HG02973 (cell line): Measurements from ENCODE around the gene DCLK1.

ENCODE experiments used
- ATAC-seq: cut with Tn5 transposase; IDR thresholded peaks from one replicate; pipeline ENCODE4 v1.9.1; 2021; ENCODE audit warnings: moderate library complexity; ENCODE audit not compliant: unreplicated experiment

The DCLK1 gene

DNA sequence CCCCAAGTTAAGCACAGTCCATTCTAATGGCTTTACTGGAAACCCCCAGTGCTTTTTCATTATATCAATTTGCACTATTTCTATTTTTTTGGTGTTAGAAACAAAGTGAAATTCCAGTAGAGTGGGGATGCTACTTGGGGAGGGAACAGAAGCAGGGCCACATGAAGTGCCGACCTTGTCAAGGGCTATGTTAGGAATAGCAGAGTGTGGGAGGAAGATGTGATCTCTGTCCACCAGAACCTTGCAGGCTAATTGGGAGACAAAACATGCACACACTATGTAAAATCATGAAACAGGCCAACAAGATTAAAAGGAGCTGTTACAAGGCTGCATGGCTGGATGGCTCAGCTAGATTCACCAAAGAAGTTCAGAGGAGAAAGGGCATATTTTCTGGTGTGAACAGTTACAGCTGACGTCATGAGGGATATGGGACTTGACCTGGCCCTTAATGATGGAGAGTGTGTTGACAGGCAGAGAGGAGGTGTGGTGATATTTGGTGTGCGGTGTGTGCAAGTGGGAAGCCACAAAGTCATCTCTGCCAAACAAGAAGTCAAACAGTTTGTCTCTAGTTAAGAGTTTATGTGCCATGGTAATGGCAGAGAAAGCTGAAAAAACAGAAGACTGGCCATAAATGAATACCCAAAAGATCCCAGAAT, 336.3 kb downstream of the DCLK1 start:
- no peak for ATAC-seq

DNA sequence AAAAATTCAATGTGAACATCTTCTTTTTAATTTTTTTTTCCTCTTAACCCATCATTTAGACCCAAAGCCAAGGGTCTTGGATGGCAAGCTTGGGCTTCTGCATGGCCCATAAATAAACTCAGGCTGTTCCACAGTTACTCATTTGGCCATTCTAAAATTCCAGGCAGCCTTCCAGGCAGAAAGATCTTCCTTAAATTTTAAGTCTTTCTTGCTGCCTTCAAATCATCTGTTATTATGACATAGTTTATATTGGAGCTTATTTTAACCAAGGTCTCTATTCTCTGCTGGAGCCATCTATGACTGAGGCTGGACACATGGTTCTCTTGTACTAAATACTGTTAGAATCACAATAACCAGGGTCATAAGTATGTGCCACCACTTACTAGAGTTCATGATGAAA, 337.4 kb downstream of the DCLK1 start:
- ATAC-seq = no peak

DNA sequence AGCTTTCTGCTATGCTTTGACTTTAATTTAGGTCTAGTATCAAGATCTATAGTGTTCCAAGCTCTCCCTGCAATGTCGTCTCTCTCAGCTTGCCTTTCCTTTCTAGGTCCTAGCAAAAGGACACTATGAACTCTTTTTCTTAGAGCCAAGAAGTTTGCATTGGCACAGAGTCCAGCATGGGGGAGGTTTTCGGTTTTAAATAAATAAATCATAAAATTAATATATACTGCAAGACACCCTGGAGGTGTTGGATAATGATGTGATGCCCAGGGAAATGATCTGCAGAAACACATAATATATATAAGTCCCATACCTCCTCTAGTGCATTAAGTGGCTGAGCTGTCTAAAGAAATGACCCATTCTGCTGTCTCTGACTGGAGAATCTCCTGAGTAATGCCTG, 338.3 kb downstream of the DCLK1 start:
- no peak for ATAC-seq

DNA sequence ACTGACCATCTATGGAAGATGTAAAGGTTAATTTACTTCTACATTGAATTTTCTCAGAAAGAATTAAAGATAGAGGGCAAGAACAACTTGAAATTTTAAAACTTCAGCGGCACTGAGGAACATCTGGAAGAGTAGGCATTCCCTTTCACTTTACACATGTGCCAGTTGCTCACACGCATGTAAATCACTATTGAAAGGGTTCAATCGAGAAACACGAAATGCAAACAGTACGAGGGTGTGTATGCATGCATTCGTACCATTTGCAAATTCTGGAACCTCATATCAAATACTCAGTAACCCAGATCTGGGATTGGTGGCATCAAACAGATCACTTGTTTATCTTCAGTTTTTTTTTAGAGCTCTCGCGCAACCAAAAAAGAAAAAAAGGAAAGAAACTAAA, 339.2 kb downstream of the DCLK1 start:
- no peak for ATAC-seq

DNA sequence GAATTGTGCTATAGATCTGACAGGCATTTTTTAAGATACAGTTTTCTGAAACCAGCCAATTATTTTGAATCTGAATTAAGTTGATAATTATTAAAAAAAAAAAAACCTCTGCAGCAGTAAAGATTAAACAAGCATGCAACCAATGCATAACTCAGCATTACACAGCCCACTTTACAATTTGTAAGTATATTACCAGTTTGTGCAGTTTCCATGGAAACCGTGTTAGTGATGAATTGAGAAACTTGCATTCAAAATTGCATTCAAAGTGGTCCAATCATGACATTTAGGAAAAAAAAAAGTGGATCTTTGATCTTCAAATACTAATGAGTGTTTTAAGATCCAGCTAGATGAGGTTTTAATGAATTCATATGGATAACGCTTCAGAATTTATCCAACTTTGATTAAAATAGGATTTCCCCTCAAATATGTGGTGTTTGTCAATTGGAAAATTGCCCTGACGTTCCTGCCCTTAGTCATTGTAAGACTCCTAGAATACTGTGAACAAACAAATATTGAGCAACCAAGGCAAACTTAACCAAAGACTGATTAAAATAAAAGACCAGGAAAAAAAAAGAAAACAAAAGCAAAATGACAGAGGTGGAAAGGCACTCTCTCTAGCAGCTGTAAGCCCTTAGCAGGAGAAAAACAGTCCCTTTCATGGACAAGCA, 339.9 kb downstream of the DCLK1 start:
- no peak for ATAC-seq

DNA sequence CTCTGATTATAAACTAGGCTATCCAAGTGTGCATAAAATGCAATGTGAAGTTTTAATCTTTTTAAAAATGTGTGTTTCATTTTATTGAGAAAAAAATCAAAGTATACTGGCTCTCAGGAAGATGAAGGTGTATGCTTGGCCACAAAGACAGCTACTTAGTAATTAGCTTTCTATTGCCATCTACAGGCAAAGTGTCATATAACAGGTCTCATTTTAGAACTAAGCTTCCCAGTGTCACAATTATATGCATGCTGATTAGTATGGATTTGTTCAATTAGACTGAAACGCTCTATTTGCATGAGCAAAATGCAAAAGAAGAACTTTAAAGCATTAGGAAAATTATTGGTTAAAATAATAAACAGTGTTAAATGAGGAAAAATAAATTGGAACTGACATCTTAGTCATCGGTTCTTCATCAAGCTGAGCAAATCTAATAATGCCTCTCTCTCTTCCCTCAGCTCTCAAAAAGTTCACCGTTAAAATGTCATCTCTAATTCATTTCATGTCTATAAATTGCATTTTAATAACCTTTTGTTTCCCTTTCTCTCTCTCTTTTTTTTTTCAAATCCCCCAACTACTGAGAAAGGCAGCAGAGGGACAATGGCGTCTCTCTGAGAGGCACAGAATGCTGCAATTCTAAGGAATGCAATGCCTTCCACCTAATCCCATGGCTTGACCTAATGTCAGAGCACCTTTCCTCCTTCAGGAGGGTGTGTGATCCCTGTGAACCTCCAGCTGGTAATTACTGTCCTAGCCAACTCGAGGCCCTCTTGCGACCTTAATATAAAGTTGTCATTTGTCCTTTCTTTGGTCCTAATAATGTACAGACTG, 341.6 kb downstream of the DCLK1 start:
- ATAC-seq = peak; percentile 60

DNA sequence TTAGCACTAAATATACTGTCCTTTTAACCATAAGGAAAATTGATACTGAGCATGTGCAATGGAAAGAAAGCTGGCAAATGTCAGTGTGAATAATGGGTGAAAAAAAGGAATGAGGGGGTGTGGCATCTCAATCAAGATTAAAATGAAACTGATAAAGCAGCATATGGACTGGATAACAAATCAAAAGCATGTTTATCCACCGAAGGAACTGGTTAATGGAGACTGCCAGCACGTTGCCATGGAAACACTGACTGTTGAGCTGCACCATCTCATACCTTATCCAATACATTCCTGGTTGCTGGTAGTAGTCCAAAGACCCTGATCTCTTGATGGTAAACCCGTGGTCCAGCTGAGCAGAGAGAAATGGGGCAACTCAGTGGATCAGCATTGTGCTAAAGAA, 343.2 kb downstream of the DCLK1 start:
- ATAC-seq = no peak

DNA sequence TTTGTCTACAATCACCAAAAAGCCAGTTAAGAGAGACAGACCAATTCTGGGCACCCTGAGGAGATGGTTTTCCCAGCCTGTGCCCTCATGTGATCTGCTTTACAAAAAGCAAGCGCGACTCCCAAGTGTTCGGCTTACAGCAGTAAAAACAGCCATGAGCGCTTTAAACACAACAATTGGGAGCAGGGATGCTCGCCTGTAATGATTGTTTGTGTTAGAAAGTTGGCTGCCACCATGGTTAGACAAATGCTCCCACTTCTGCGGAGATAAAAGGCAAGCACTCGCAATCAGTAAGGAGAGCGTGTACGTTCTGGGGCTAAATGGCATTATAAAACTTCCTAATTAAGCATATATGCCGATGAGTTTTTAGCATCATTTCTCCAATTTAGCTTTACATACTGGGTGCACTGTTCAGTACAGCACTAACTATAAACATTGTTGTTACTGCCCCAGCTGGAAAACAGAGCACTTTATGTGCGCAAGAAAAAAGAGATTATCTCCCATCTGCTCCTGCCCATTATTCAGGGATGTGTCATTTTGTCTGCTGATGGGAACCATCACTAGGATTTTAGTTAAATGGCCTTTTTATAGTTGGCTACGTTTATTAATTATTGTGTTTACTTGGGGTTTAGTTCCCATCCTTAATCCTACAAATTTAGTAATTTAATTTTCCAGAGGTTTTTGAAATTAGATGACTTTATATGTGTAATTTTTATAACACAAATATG, 345.4 kb downstream of the DCLK1 start:
- ATAC-seq = no peak

DNA sequence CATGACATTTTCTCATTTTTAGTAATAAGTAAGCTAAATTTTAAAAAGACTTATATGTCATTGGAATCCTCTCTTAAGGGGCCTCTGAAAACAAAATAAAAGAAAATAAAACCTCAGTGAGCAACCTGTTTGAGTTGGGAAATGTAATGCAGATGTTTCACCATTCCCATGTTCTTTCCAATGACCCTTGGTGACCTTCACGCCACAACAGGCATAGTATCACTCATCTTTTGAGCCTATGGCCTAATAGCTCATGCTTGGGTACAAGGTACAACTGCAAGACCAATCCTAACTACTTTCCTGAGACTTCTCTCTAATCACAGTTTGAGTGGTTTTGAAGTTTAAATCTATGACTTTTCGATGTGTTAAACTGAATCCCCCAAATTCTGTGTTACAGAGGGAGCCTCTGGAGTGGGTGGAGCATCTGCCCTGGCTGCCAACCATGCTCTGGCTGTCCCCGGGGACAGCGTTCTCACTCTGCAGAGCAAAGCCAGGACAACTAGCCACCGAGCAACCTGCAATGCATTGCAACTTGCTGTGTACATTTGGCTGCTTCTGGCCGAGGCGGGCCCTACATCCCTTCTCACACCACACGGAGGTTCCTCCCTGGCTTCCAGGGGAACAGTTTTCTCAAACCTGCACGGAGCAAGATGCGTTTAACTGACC, 346.8 kb downstream of the DCLK1 start:
- ATAC-seq = no peak

DNA sequence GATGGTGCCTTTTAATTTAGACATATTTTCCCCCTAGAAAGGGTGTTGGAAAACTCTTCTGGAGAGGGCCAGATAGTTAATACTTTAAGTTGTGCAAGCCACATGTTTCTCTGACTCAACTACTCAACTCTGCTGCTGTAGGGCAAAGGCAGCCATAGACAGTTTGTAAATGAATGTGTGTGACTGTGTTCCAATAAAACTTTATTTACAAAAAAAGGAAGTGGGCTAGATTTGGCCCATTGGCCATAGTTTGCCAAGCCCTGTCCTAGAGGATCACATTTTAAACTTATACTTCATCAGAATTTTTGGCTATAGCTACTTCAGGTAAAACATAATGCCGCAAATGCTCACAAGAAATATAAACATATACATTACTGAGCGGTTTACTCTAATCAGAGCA, 348.4 kb downstream of the DCLK1 start:
- no peak for ATAC-seq

DNA sequence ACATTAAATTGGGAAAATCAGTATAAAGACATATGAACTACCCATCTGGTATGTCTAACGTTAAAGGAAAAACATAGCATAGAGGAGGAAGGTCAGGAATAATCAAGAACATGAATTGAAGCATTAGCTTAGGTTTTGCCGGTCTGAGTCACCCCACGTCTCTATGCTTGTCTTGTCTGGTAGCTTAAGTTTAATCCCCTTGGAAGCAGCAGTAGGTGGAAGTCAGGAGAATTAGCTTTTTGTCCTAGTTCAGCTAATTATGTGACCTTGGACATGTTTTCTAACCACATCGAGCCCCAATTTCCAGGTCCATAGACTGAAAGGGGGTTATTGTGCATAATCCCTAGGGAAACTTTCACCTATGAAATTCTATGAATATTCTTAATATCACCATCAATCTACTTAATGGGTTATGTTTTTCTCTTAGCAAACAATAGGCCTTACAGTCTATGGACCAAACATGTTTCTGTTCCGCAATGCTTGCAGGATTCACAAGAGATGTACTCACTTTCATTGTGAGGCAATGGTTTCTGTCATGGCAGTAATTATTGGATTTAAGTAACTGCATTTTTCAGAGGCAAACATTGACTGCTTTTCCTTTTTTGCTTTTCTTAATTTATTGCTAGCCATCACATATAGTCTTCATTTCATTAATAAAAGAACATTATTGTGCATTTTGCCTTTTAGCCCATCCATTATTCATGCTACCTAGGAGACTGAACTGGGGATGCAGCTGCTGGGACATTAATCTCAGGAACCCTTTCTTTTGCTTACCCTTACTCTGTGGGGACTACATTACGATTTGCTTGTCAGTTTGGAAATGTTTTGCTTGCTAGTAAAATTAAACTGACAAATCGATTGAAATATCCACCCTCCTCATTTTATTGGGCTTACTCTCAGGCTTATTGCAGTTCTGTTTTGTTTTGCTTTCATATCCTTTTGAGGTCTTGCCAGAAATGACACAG, 349.9 kb downstream of the DCLK1 start:
- ATAC-seq = no peak

DNA sequence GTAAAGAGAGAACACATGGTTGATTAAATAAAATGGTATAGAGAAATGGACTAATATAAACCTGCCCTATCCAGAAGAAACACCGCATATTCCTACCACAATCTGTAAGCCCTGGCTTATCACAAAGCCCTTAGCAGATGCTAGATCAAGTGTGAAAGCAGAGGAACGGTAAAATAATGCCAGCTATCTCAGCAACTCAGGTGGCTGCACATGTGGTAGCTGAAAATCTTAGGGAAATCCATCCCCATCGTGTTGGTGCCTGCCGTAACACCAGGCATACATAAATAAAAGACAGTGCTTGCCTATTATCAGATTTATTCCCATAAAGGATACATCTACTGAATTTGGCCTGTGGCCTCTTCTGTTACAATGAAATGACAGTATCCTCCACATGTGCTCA, 350.6 kb downstream of the DCLK1 start:
- ATAC-seq = no peak

DNA sequence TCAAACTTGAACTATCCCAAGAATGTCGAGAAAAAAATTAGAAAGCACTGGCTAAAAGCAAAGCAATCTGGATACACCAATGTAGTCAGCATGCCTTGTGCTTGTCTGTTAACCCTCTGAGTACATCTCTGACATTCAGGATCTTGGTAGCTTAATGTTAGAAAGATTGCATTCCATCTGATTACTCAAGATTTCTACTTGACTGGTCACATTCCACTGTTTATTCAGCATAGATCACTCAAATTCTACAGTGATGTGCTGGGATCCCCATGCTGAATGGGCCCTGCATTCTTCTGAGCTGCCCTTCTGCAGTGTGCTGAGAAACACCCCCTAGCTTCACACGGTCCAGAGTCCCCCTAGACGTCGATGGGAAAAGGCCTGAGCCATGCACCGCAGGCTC, 359.3 kb downstream of the DCLK1 start:
- ATAC-seq = no peak

DNA sequence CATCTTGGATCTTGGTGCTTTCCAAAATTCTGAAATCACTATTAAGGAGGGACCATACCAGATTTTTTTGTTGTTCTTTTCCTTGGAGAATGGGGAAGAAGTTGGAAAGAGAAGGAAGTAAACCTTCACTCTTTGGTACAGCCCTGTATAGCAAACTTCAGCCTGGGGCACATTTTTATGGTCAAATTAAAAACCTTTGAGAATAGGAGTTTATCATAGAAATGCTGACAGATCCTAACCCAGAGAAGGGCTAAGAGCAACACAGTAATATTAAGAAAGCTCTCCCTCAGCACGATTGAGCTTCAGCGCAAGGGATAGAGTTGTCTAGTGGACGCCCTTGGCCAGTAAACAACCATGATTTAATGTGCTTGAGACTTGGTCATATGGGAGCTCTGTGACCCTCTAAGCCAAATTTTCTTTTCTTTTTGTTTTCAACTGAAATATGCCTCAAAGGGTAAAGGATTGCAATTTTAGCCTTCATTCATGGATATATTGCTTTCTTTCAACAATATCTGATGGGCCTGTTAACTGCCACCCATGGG, 360.4 kb downstream of the DCLK1 start:
- no peak for ATAC-seq

DNA sequence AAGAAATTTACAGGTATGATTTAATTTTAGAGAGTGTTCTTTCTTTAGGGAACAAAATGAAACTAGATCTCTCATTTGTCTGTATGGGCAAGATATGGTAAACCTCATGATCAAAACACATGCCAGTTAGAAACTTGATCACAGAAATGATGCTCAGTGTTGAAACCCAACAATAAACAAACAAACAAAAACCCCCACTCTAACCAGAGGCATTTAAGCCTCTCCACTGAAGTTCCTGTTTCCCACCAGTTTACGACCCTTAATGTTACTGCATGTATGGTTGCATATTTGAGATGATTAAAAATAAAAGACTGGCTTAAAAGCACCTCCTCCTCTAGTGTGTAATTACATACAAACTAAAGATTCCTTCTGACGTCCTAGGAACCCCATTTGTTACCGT, 361.4 kb downstream of the DCLK1 start:
- ATAC-seq = no peak

DNA sequence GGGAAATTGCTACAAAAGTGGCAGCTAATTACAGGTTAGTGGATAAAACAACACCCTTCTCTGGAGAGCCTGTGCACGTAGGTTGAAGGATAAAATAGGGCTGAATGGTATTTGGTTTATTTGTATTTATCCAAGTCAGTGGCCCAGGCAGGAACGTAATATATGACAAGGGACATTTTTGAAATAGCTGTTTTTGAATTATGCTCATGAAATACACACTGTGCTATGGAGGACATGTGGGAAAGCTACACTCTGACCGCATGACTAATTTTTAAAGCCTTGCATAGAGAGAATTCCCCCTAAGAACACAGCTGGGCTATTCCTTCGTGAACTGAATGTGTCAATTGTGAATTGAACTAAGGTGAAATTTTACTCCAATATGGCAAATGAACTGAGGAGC, 362.6 kb downstream of the DCLK1 start:
- no peak for ATAC-seq

DNA sequence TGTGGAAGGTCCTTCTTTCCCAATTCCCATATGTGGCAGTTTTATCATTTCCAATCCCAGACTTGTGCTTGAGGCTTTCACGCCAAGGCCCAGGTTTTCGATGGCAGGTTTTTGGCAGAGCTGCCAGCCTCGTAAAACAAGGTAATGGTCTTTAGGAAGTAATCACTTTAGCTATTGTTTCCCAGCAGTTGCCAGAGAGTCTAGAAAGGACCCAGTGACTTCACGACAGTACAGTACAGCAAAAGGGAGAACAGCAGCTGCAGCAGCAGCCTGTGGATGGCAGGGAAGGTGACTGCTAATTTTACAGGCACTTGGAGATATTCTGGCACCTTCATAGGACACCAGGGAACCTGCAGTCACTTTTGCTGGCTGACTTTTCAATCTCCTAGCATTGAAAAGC, 363.1 kb downstream of the DCLK1 start:
- ATAC-seq = no peak

DNA sequence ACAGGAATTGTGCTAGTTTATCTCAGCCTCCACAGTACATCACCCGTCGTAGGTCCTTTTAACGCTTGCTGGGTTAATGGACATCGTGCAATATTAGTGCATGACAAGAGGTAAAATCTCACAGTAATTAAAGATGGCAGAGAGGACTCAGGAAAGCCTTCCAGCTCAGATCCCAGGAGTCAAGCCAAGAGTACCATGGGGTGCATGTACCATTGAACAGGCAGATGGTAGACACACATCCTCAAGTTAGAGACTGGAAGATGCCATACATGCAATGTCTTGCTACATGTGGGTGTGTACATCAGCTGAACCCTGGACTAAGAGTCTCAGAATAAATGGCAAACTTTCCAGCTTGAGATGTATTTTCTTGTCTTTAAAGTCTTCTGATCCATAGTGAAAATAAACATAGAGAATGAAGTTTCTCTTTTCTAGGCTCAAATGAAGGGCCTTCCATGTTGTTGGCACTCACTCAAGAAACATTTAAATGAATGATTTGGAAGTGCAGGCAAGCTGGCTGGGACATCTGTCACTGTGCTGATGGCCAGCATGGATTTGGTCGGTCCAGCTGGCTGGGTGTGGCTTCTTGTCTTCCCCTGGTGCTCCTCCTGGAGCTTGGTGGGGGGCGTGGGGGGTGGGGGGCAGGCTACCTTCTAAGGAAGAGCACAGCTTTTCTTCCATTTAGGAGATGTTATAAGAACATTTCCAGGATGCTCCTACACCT, 363.8 kb downstream of the DCLK1 start:
- no peak for ATAC-seq

DNA sequence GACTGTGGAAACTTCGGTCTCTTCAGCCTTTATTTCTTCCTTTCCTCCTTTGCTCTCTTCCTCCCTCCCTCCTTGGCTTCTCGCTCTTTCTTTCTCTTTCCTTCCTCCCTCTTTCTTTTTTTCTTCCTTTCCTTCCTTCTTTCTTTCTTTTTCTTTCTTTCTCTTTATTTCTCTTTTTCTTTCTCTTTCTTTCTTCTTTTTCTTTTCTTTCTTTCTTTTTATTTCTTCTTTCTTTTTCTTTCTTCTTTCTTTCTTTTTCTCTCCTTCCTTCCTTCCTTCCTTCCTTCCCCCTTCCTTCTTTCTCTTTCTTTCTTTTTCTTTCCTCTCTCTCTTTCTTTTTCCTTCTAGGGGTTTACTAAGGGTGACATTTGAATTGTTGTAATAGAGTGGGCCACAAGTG, 364.5 kb downstream of the DCLK1 start:
- no peak for ATAC-seq
